Smooth muscle cell (in vitro differentiated cells): Measurements from ENCODE around the gene KRTAP12-2. TPM values are rescaled to one million over a fixed set of nuclear protein-coding genes. Genes with fewer than 3 reads are reported as not detected.

Experiments used
- DNase-seq: peaks from one replicate; lab custom pipeline; 2025; ENCODE audit not compliant: unreplicated experiment; lab: John Stamatoyannopoulos, UW
- H2AFZ ChIP-seq: fragments of 200-600 bp; sonication (generic); 2 replicates; pipeline ENCODE4 v1.6.0; 2016; ENCODE audit warnings: antibody characterized with exemption, low read depth, mild to moderate bottlenecking
- H3F3A ChIP-seq: fragments of 200-600 bp; sonication (generic); 2 replicates; pipeline ENCODE4 v1.6.0; 2017; ENCODE audit warnings: antibody characterized with exemption, low read depth
- H3K27ac ChIP-seq: fragments of 200-600 bp; sonication (generic); 2 replicates; pipeline ENCODE4 v1.5.1; 2016; ENCODE audit warnings: low read depth, mild to moderate bottlenecking
- H3K27me3 ChIP-seq: fragments of 200-600 bp; sonication (generic); 2 replicates; pipeline ENCODE4 v1.6.1; 2016; ENCODE audit warnings: low read depth, mild to moderate bottlenecking
- H3K36me3 ChIP-seq: fragments of 200-600 bp; sonication (generic); 2 replicates; pipeline ENCODE4 v1.5.1; 2016; ENCODE audit warnings: low read depth
- H3K4me1 ChIP-seq: fragments of 200-600 bp; sonication (generic); 2 replicates; pipeline ENCODE4 v1.5.1; 2016; ENCODE audit warnings: low read depth
- H3K4me2 ChIP-seq: fragments of 200-600 bp; sonication (generic); 2 replicates; pipeline ENCODE4 v1.6.0; 2016; ENCODE audit warnings: mild to moderate bottlenecking
- H3K4me3 ChIP-seq: fragments of 200-600 bp; sonication (generic); 2 replicates; pipeline ENCODE4 v1.5.1; 2016; ENCODE audit warnings: mild to moderate bottlenecking
- H3K79me2 ChIP-seq: fragments of 200-600 bp; sonication (generic); 2 replicates; pipeline ENCODE4 v1.6.0; 2016; ENCODE audit warnings: low read depth, mild to moderate bottlenecking
- H3K9ac ChIP-seq: fragments of 200-600 bp; sonication (generic); 2 replicates; pipeline ENCODE4 v1.6.0; 2016; ENCODE audit warnings: low read depth
- H3K9me3 ChIP-seq: fragments of 200-600 bp; sonication (generic); replicated peaks from 2 replicates; pipeline ENCODE4 v1.5.1; 2016; ENCODE audit warnings: low read depth
- H4K20me1 ChIP-seq: fragments of 200-600 bp; sonication (generic); 2 replicates; pipeline ENCODE4 v1.6.0; 2016; ENCODE audit warnings: low read depth
- whole genome bisulfite sequencing: methylation state at CpG from one replicate; pipeline ENCODE4 v1.1.7; 2016; ENCODE audit warnings: low lambda C conversion rate; 5-methylcytosine and 5-hydroxymethylcytosine counted together
- polyA plus RNA-seq: library from polyadenylated mRNA; unstranded; fragments of >200 nt; fragmentation: Nextera tagmentation; extraction: Ambion mirVana; gene quantifications from 2 replicates; pipeline ENCODE4 v1.2.1, GENCODE V29; 2016
- total RNA-seq: library from RNA; depleted of rRNA; stranded (reverse); fragments of >200 nt; gene quantifications from 2 replicates; pipeline ENCODE4 v1.2.3, GENCODE V29; 2014
- TF ChIP-seq, protein P1 (sequence below): fragments of 200-600 bp; sonication (generic); IDR thresholded peaks from 2 replicates; pipeline ENCODE4 v1.5.1; 2017; ENCODE audit warnings: borderline replicate concordance, mild to moderate bottlenecking, antibody characterized with exemption; ENCODE audit not compliant: insufficient read depth, poor library complexity, severe bottlenecking

KRTAP12-2 gene
- total and polyA plus RNA-seq, 2 experiments from 2014 or later: not detected

DNA sequence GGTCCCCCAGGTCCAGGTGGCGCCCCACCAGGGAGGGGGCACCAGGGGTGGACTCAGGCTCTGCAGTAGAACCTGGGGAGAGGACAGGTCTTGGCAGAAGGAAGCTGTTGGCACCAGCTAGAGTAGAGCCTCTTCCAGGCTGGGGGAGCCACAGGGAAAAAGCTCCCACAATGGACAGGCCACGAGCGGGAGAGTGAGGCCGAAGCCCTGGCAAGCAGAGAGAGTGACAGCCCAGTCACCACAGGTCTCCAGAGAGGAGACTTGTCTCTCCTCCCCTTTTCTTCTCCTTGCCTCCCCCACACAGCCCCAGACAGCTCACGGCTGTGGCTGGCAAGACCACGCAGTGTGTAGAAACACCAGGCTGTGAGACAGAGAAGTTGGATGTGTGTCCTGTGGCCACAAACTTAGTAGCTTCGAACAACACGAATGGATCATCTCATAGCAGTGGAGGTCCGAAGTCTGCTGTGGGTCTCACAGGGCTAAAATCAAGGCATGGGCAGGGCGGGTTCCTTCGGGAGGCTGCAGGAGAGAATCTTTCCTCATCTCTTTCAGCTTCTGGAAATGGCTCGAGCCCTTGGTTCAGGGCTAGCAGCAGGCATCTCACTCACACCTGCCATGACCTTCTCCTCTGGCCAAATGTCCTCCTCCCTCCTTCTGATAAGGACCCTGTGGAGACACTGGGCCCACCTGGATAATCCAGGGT lies 15.6 kb downstream of the KRTAP12-2 start:
- Histone ChIP-seq H3K27me3 (no peaks in the 10 kb centered on the region), H3K9me3 (no peaks in the 10 kb centered on the region), H4K20me1 (no peaks in the 10 kb centered on the region), H3K9ac (no peak overlapping the region), H3K27ac (no peak overlapping the region), H3K79me2 (no peaks in the 10 kb centered on the region), H2AFZ (no peak overlapping the region), H3F3A (no peaks in the 10 kb centered on the region), H3K4me1 (no peaks in the 10 kb centered on the region), H3K4me3 (no peak overlapping the region), H3K4me2 (no peak overlapping the region), H3K36me3 (no peaks in the 10 kb centered on the region)
- no peak for DNase-seq
- TF ChIP-seq, protein P1, sequence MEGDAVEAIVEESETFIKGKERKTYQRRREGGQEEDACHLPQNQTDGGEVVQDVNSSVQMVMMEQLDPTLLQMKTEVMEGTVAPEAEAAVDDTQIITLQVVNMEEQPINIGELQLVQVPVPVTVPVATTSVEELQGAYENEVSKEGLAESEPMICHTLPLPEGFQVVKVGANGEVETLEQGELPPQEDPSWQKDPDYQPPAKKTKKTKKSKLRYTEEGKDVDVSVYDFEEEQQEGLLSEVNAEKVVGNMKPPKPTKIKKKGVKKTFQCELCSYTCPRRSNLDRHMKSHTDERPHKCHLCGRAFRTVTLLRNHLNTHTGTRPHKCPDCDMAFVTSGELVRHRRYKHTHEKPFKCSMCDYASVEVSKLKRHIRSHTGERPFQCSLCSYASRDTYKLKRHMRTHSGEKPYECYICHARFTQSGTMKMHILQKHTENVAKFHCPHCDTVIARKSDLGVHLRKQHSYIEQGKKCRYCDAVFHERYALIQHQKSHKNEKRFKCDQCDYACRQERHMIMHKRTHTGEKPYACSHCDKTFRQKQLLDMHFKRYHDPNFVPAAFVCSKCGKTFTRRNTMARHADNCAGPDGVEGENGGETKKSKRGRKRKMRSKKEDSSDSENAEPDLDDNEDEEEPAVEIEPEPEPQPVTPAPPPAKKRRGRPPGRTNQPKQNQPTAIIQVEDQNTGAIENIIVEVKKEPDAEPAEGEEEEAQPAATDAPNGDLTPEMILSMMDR: no peak
- WGBS: 92% methylated on average over 12 of the region's 12 CpGs

DNA sequence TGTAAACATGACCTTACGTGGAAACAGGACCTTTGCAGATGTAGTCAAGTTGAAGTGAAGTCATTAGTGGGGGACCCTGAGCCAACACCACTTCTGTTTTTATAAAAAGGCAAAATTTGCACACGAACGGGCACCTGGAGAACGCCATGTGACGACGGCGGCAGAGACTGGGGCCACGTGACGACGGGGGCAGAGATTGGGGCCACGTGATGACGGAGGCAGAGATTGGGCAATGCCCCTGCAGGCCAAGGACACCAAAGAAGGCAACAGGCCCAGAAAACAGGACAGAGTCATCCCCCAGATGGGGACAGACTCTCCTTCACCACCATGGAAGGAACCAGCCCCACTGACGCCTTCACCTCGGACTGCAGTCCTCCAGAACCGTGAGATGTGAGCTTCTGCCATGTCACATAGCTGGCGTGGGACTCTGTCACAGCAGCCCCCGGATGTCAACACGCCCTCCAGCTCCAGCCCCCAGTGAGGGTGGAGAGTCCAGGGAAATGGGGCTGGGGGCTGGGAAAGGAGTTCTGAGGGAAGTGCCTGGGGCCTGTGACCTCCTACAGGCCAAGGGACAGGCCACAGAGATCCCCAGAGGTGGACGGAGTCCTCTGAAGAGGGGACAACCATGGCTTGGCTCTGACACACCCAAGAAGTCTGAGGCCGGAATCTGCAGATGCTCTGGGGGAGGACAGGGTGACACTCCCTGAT lies 16.3 kb downstream of the KRTAP12-2 start:
- H3K4me2 ChIP-seq: no peak overlapping the region
- H3K4me1 ChIP-seq: no peaks in the 10 kb centered on the region
- 92% methylated on average over 20 of the region's 20 CpGs for WGBS
- no peaks in the 10 kb centered on the region for H3K9me3 ChIP-seq
- no peaks in the 10 kb centered on the region for H4K20me1 ChIP-seq
- no peak overlapping the region for H3K4me3 ChIP-seq
- DNase-seq: no peak
- no peaks in the 10 kb centered on the region for H3F3A ChIP-seq
- TF ChIP-seq, protein P1: no peak
- no peak overlapping the region for H3K27ac ChIP-seq
- no peaks in the 10 kb centered on the region for H3K36me3 ChIP-seq
- no peaks in the 10 kb centered on the region for H3K79me2 ChIP-seq
- no peaks in the 10 kb centered on the region for H3K27me3 ChIP-seq
- H2AFZ ChIP-seq: no peak overlapping the region
- H3K9ac ChIP-seq: no peak overlapping the region

DNA sequence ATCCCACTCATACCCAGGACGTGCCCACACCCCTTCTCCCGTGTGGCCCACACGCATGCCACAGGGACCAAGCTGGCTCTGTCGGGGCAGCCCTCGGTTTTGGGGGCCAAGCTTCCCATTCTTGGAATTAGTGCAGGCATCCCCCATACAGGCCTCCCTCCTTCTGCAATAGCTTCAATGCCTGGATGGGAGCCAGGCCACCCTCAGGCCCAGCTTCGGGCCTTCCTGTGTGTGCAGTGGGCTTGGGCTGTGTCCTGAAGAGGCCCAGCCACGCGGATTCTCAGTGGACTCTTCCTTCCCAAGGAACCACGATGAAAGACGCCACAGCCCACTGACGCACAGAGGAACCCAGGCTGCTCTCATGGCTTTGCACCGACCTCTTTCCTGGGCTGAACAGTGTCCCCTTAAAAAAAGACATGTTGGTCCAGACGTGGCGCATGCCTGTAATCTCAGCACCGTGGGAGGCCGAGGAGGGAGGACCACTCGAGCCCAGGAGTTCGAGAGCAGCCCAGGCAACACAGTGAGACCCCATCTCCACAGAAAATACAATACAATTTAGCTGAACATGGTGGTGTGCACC lies 17.1 kb downstream of the KRTAP12-2 start:
- Histone ChIP-seq H3K27me3 (no peaks in the 10 kb centered on the region), H3K4me3 (no peak overlapping the region), H3K9me3 (no peaks in the 10 kb centered on the region), H3K9ac (no peak overlapping the region), H3K79me2 (no peaks in the 10 kb centered on the region), H3K4me1 (no peaks in the 10 kb centered on the region), H3K27ac (no peak overlapping the region), H3F3A (no peaks in the 10 kb centered on the region), H3K36me3 (no peaks in the 10 kb centered on the region), H3K4me2 (no peak overlapping the region), H2AFZ (no peak overlapping the region), H4K20me1 (no peaks in the 10 kb centered on the region)
- 93% methylated on average over 18 of the region's 18 CpGs for WGBS
- TF ChIP-seq, protein P1: no peak
- no peak for DNase-seq
